ENCODE results near the gene CLDN15. TPM values are rescaled to one million over a fixed set of nuclear protein-coding genes. Genes with fewer than 3 reads are reported as not detected.

Gene CLDN15
- total and polyA plus RNA-seq, 3 donors from 2014 or later, result 12.1 to 20.2 (median 13.6) TPM

- peaks cover 13% of the 10 kb centered on the region for H3K4me1 ChIP-seq
- intact Hi-C loops (cut with DNase I; ENCODE audit: low total_unique reads), result no loop called here
- H3K9me3 ChIP-seq, result no peaks in the 10 kb centered on the region
- H3K27me3 ChIP-seq, result no peaks in the 10 kb centered on the region
- no peak for TF ChIP-seq POLR2A (IDR thresholded peaks at IDR 0.05)
- TF ChIP-seq, protein P1, sequence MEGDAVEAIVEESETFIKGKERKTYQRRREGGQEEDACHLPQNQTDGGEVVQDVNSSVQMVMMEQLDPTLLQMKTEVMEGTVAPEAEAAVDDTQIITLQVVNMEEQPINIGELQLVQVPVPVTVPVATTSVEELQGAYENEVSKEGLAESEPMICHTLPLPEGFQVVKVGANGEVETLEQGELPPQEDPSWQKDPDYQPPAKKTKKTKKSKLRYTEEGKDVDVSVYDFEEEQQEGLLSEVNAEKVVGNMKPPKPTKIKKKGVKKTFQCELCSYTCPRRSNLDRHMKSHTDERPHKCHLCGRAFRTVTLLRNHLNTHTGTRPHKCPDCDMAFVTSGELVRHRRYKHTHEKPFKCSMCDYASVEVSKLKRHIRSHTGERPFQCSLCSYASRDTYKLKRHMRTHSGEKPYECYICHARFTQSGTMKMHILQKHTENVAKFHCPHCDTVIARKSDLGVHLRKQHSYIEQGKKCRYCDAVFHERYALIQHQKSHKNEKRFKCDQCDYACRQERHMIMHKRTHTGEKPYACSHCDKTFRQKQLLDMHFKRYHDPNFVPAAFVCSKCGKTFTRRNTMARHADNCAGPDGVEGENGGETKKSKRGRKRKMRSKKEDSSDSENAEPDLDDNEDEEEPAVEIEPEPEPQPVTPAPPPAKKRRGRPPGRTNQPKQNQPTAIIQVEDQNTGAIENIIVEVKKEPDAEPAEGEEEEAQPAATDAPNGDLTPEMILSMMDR (IDR thresholded peaks at IDR 0.05), result no peak
- WGBS, 2 donors, result 77 to 85% methylated on average over 12 to 21 of the region's 21 CpGs
- H3K27ac ChIP-seq, result no peak overlapping the region
- DNase-seq, result no peak
- H3K4me3 ChIP-seq, result no peak overlapping the region
- no peaks in the 10 kb centered on the region for H3K36me3 ChIP-seq (ENCODE audit: low read depth, missing control alignments)
These were observed 3.6 kb downstream of the CLDN15 start for GRCh38 chr7:101233907-101234547.

- Histone ChIP-seq H3K4me3 (peak overlapping the region; percentile 24 to 40), H3K27me3 (no peaks in the 10 kb centered on the region), H3K4me1 (peaks cover 2% of the 10 kb centered on the region), H3K36me3 (ENCODE audit: low read depth, missing control alignments) (no peaks in the 10 kb centered on the region), H3K27ac (no peak overlapping the region), H3K9me3 (no peaks in the 10 kb centered on the region)
- intact Hi-C loops (cut with DNase I; ENCODE audit: low total_unique reads), result no loop called here
- DNase-seq, result peak; percentile 47
- 29 to 42% methylated on average over 14 to 50 of the region's 52 CpGs for WGBS, 2 donors
- no peak for TF ChIP-seq POLR2A (IDR thresholded peaks at IDR 0.05)
- TF ChIP-seq, protein P1 (IDR thresholded peaks at IDR 0.05), result no peak
These were observed 5.3 kb downstream of the CLDN15 start for GRCh38 chr7:101232141-101232850.

GRCh38 chr7:101231644-101232043 is 6.0 kb downstream of the CLDN15 start:
- TF ChIP-seq POLR2A (IDR thresholded peaks at IDR 0.05), result no peak
- TF ChIP-seq, protein P1 (IDR thresholded peaks at IDR 0.05), result no peak
- Histone ChIP-seq H3K27ac (no peak overlapping the region), H3K4me3 (peak overlapping the region in 1 of 2 donors; percentile 40), H3K27me3 (no peaks in the 10 kb centered on the region), H3K9me3 (no peaks in the 10 kb centered on the region), H3K36me3 (ENCODE audit: low read depth, missing control alignments) (no peaks in the 10 kb centered on the region), H3K4me1 (no peaks in the 10 kb centered on the region)
- intact Hi-C loops (cut with DNase I; ENCODE audit: low total_unique reads), result no loop called here
- WGBS, 2 donors, result 51 to 62% methylated on average over 6 to 7 of the region's 7 CpGs
- DNase-seq, result no peak

DNA sequence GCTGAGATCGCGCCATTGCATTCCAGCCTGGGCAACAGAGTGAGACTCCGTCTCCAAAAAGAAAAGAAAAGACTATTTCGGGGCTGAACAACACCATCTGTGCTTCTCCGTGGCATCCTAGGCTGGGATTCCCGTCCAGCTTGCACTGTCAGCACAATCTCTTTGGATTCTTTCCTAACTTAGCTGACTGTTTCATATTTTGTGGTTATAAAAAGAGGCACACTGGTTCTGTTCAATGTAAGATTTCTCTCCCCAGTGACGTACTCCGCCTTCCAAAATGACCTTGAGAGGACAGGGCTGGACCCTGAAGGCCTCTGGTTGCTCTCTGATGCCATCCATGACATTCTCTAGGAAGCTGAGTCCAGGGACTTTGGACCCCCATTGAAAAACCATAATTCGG is 10.9 kb downstream of the CLDN15 start:
- Histone ChIP-seq H3K9me3 (no peaks in the 10 kb centered on the region), H3K4me1 (no peaks in the 10 kb centered on the region), H3K27ac (peak overlapping the region in 1 of 2 donors; percentile 71), H3K27me3 (no peaks in the 10 kb centered on the region), H3K36me3 (ENCODE audit: low read depth, missing control alignments) (no peaks in the 10 kb centered on the region), H3K4me3 (no peak overlapping the region)
- TF ChIP-seq, protein P1 (IDR thresholded peaks at IDR 0.05), result no peak
- DNase-seq, result peak; percentile 34
- intact Hi-C loops (cut with DNase I; ENCODE audit: low total_unique reads), result no loop called here
- WGBS, 2 donors, result 59 to 60% methylated on average over 9 of the region's 9 CpGs

All from testis (tissue), 3 donors.